Neutrophil (primary cell): ENCODE data around the gene CCDC91.

ENCODE experiments used
- H3K27ac ChIP-seq: fragments of 200-600 bp; sonication (generic); 2 replicates; pipeline ENCODE4 v1.5.1; 2016; ENCODE audit warnings: mild to moderate bottlenecking, moderate library complexity
- H3K27me3 ChIP-seq: fragments of 200-600 bp; sonication (generic); 2 replicates; pipeline ENCODE4 v1.6.0; 2016; ENCODE audit warnings: mild to moderate bottlenecking
- H3K36me3 ChIP-seq: fragments of 200-600 bp; sonication (generic); 2 replicates; pipeline ENCODE4 v1.5.1; 2017
- H3K4me1 ChIP-seq, 2 experiments: fragments of 200-600 bp in 1 of 2; sonication (generic) in 1 of 2; 1 replicate in 1 of 2; 2 replicates in 1 of 2; pipeline versions ENCODE4 v1.5.1 to v1.6.1; 2013 to 2016; ENCODE audit warnings: low read depth in 1 of 2, low read length in 1 of 2, mild to moderate bottlenecking in 1 of 2, moderate library complexity in 1 of 2; ENCODE audit not compliant: control insufficient read depth in 1 of 2, insufficient read depth in 1 of 2
- H3K4me3 ChIP-seq, 2 experiments: fragments of 200-600 bp in 1 of 2; sonication (generic) in 1 of 2; 1 replicate in 1 of 2; 2 replicates in 1 of 2; pipeline ENCODE4 v1.5.1; 2013 to 2016; ENCODE audit warnings: low read depth in 1 of 2, low read length in 1 of 2, mild to moderate bottlenecking in 1 of 2, moderate library complexity in 1 of 2
- H3K9me3 ChIP-seq: fragments of 200-600 bp; sonication (generic); 2 replicates; pipeline ENCODE4 v1.5.1; 2016
- CTCF ChIP-seq: fragments of 200-600 bp; sonication (generic); IDR thresholded peaks from 2 replicates; pipeline ENCODE4 v1.5.1; 2016; ENCODE audit warnings: antibody characterized with exemption

CCDC91 gene

GRCh38 chr12:28421374-28421773 is 231.1 kb downstream of the CCDC91 start:
- Histone ChIP-seq H3K36me3 (no peaks in the 10 kb centered on the region), H3K9me3 (no peaks in the 10 kb centered on the region), H3K27ac (no peak overlapping the region), H3K4me3 (no peak overlapping the region), H3K27me3 (no peaks in the 10 kb centered on the region), H3K4me1 (no peaks in the 10 kb centered on the region)
- no peak for TF ChIP-seq CTCF

GRCh38 chr12:28424965-28425364 is 234.7 kb downstream of the CCDC91 start:
- Histone ChIP-seq H3K4me3 (no peak overlapping the region), H3K27ac (no peak overlapping the region), H3K4me1 (no peaks in the 10 kb centered on the region), H3K36me3 (no peaks in the 10 kb centered on the region), H3K9me3 (no peaks in the 10 kb centered on the region), H3K27me3 (no peaks in the 10 kb centered on the region)
- TF ChIP-seq CTCF = no peak

- no peaks in the 10 kb centered on the region for H3K36me3 ChIP-seq
- H3K27me3 ChIP-seq = no peaks in the 10 kb centered on the region
- no peak overlapping the region for H3K4me3 ChIP-seq
- H3K27ac ChIP-seq = no peak overlapping the region
- no peak for TF ChIP-seq CTCF
- no peaks in the 10 kb centered on the region for H3K4me1 ChIP-seq
- no peaks in the 10 kb centered on the region for H3K9me3 ChIP-seq
Observed at GRCh38 chr12:28425526-28425925, 235.3 kb downstream of the CCDC91 start.

- H3K36me3 ChIP-seq = no peaks in the 10 kb centered on the region
- H3K27me3 ChIP-seq = no peaks in the 10 kb centered on the region
- no peaks in the 10 kb centered on the region for H3K9me3 ChIP-seq
- TF ChIP-seq CTCF = no peak
- H3K27ac ChIP-seq = no peak overlapping the region
- no peak overlapping the region for H3K4me3 ChIP-seq
- H3K4me1 ChIP-seq = no peaks in the 10 kb centered on the region
Observed at GRCh38 chr12:28427046-28427445, 236.8 kb downstream of the CCDC91 start.

GRCh38 chr12:28440081-28440608 is 249.9 kb downstream of the CCDC91 start:
- H3K4me1 ChIP-seq = no peaks in the 10 kb centered on the region
- no peak overlapping the region for H3K4me3 ChIP-seq
- TF ChIP-seq CTCF = no peak
- no peak overlapping the region for H3K27ac ChIP-seq
- H3K9me3 ChIP-seq = no peaks in the 10 kb centered on the region
- no peaks in the 10 kb centered on the region for H3K27me3 ChIP-seq
- H3K36me3 ChIP-seq = no peaks in the 10 kb centered on the region

GRCh38 chr12:28442101-28442500 is 251.8 kb downstream of the CCDC91 start:
- Histone ChIP-seq H3K4me1 (no peaks in the 10 kb centered on the region), H3K9me3 (no peaks in the 10 kb centered on the region), H3K27ac (no peak overlapping the region), H3K4me3 (no peak overlapping the region), H3K36me3 (no peaks in the 10 kb centered on the region), H3K27me3 (no peaks in the 10 kb centered on the region)
- TF ChIP-seq CTCF = no peak
